ENCODE results near the gene LSP1.

GRCh38 chr11:1814691-1815090 is 38.2 kb upstream of the LSP1 start:
- no peak for TF ChIP-seq REST (IDR thresholded peaks at IDR 0.05; ENCODE audit: insufficient read depth in 1 of 2, low read depth in 2 of 2, low read length in 1 of 2)
- TF ChIP-seq CTCF (IDR thresholded peaks at IDR 0.05): no peak
- no peak for TF ChIP-seq SIN3A (IDR thresholded peaks at IDR 0.05; ENCODE audit: borderline replicate concordance, insufficient read depth, low read depth, low read length)
- no peak for TF ChIP-seq POLR2AphosphoS5 (IDR thresholded peaks at IDR 0.05; ENCODE audit: low read depth, low read length)
- TF ChIP-seq TCF7L2 (IDR thresholded peaks at IDR 0.05; ENCODE audit: low read depth, low read length): no peak

All from Panc1 (cell line).